GM12891 (cell line): ENCODE results near the gene HHAT.

Source experiments
- POLR2A ChIP-seq: IDR thresholded peaks from 2 replicates; pipeline ENCODE4 v1.6.1; 2011; ENCODE audit warnings: low read depth, low read length, control low read depth
- POLR2AphosphoS5 ChIP-seq: IDR thresholded peaks from 2 replicates; pipeline ENCODE4 v1.6.1; 2011; ENCODE audit warnings: low read depth, low read length, control low read depth

DNA sequence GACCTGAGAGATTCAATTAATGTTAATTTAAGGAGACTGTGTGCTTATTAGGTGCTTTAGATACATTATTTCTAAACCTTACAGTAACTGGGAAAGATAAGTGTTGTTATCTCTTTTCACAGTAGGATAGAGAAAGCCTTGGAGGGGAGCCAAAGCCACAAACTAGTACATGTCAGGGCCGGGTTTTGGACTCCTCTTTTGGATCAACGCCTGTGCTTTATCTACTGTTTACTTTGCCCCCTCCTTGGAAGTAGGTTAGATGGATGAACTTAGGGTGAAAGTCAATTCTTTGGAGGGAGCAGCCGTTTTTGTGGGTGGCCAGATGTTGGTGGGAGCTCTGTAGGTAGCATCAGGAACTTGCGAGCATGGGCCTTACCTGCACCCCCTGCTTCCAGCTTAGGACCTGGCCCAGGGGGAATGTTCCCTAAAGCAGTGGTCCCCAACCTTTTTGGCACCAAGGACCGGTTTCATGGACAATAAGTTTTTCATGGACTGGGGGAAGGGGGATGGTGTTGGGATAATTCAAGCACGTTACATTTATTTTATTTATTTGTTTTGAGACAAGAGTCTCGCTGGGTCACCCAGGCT lies 1.7 kb downstream of the HHAT start:
- TF ChIP-seq POLR2A, result no peak
- no peak for TF ChIP-seq POLR2AphosphoS5
